HEK293 (cell line): ENCODE measurements around the gene NOX4.

Source experiments
- CTCF ChIA-PET: fragments of 350-600 bp; formaldehyde crosslinking; extraction: SDS; loops from one replicate; lab custom pipeline; 2021; ENCODE audit warnings: antibody characterized with exemption; lab: Yijun Ruan, JAX
- POLR2A ChIA-PET: fragments of 300-600 bp; formaldehyde crosslinking; extraction: SDS; loops from one replicate; lab custom pipeline; 2020; ENCODE audit warnings: antibody characterized with exemption, inconsistent platforms; lab: Yijun Ruan, JAX
- H3K27ac ChIP-seq: fragments of 200-500 bp; sonication (Bioruptor generic); 2 replicates; pipeline ENCODE4 v1.5.1; 2014; ENCODE audit warnings: low read depth, low read length, control low read depth, inconsistent platforms; ENCODE audit errors: extremely low read depth
- H3K36me3 ChIP-seq, 2 experiments: fragments of 200-500 bp in 1 of 2; sonication (Bioruptor generic) in 1 of 2; 1 replicate in 1 of 2; 2 replicates in 1 of 2; pipeline ENCODE4 v1.5.1; 2014 to 2017; ENCODE audit warnings: inconsistent platforms in 2 of 2, low read length in 2 of 2; ENCODE audit not compliant: control insufficient read depth in 2 of 2, insufficient read depth in 1 of 2
- H3K4me1 ChIP-seq: fragments of 200-500 bp; sonication (Bioruptor generic); 2 replicates; pipeline ENCODE4 v1.5.1; 2014; ENCODE audit warnings: mild to moderate bottlenecking, low read length, inconsistent platforms; ENCODE audit not compliant: control insufficient read depth, insufficient read depth
- H3K4me3 ChIP-seq: 2 replicates; pipeline ENCODE4 v1.5.1; 2011; ENCODE audit warnings: low read depth, mild to moderate bottlenecking, control low read depth, low read length, moderate library complexity
- H3K9me3 ChIP-seq: fragments of 200-500 bp; sonication (Bioruptor generic); 2 replicates; pipeline ENCODE4 v1.5.1; 2014; ENCODE audit warnings: low read depth, low read length, inconsistent platforms; ENCODE audit not compliant: control insufficient read depth, insufficient read depth
- IKZF3 ChIP-seq: fragments of 450-650 bp; IDR thresholded peaks from 2 replicates; pipeline ENCODE4 v1.5.0; 2018; ENCODE audit warnings: missing biosample characterization, mild to moderate bottlenecking, missing genetic modification characterization, moderate library complexity
- OSR2 ChIP-seq: fragments of 450-650 bp; formaldehyde crosslinking; IDR thresholded peaks from 2 replicates; pipeline ENCODE4 v1.5.1; 2016; ENCODE audit warnings: missing biosample characterization, missing genetic modification characterization
- PRDM1 ChIP-seq: fragments of 450-650 bp; formaldehyde crosslinking; IDR thresholded peaks from 2 replicates; pipeline ENCODE4; 2016; ENCODE audit warnings: missing biosample characterization, missing genetic modification characterization
- PRDM10 ChIP-seq: fragments of 450-650 bp; formaldehyde crosslinking; IDR thresholded peaks from 2 replicates; pipeline ENCODE4 v1.5.1; 2016; ENCODE audit warnings: missing biosample characterization, missing genetic modification characterization
- ZBTB11 ChIP-seq: fragments of 450-650 bp; formaldehyde crosslinking; conservative IDR thresholded peaks from 2 replicates; pipeline ENCODE4 v1.5.1; 2016; ENCODE audit warnings: low read depth, missing biosample characterization, missing genetic modification characterization
- ZNF146 ChIP-seq: fragments of 450-650 bp; formaldehyde crosslinking; IDR thresholded peaks from 2 replicates; pipeline ENCODE4 v1.5.1; 2016; ENCODE audit warnings: missing biosample characterization, missing genetic modification characterization
- ZNF155 ChIP-seq: fragments of 450-650 bp; formaldehyde crosslinking; IDR thresholded peaks from 2 replicates; pipeline ENCODE4 v1.5.1; 2016; ENCODE audit warnings: missing biosample characterization, missing genetic modification characterization
- ZNF19 ChIP-seq: fragments of 450-650 bp; formaldehyde crosslinking; IDR thresholded peaks from 2 replicates; pipeline ENCODE4; 2016; ENCODE audit warnings: missing biosample characterization, missing genetic modification characterization, low read depth
- ZNF324 ChIP-seq: fragments of 450-650 bp; formaldehyde crosslinking; IDR thresholded peaks from 2 replicates; pipeline ENCODE4 v1.5.1; 2016; ENCODE audit warnings: missing biosample characterization, missing genetic modification characterization
- ZNF585B ChIP-seq: fragments of 450-650 bp; formaldehyde crosslinking; IDR thresholded peaks from 2 replicates; pipeline ENCODE4 v1.5.1; 2016; ENCODE audit warnings: missing biosample characterization, missing genetic modification characterization
- ZNF639 ChIP-seq: fragments of 450-650 bp; formaldehyde crosslinking; IDR thresholded peaks from 2 replicates; pipeline ENCODE4 v1.5.1; 2016; ENCODE audit warnings: missing biosample characterization, missing genetic modification characterization
- ZNF645 ChIP-seq: fragments of 450-650 bp; formaldehyde crosslinking; IDR thresholded peaks from 2 replicates; pipeline ENCODE4; 2016; ENCODE audit warnings: missing biosample characterization, missing genetic modification characterization
- ZNF677 ChIP-seq: fragments of 450-650 bp; IDR thresholded peaks from 2 replicates; pipeline ENCODE4 v1.5.0; 2018; ENCODE audit warnings: missing biosample characterization, mild to moderate bottlenecking, missing genetic modification characterization, moderate library complexity
- ZNF704 ChIP-seq: fragments of 450-650 bp; formaldehyde crosslinking; IDR thresholded peaks from 2 replicates; pipeline ENCODE4 v1.5.1; 2016; ENCODE audit warnings: missing biosample characterization, missing genetic modification characterization
- ZNF791 ChIP-seq: fragments of 450-650 bp; formaldehyde crosslinking; IDR thresholded peaks from 2 replicates; pipeline ENCODE4 v1.5.1; 2016; ENCODE audit warnings: missing biosample characterization, missing genetic modification characterization
- TF ChIP-seq, protein P1 (sequence below): IDR thresholded peaks from 2 replicates; pipeline ENCODE4 v1.6.1; 2011; ENCODE audit warnings: mild to moderate bottlenecking, low read depth, low read length, borderline replicate concordance
- TF ChIP-seq, protein P2 (sequence below): fragments of 450-650 bp; formaldehyde crosslinking; IDR thresholded peaks from 2 replicates; pipeline ENCODE4 v1.5.0; 2017; ENCODE audit warnings: missing biosample characterization, missing genetic modification characterization, borderline replicate concordance

Gene NOX4

DNA sequence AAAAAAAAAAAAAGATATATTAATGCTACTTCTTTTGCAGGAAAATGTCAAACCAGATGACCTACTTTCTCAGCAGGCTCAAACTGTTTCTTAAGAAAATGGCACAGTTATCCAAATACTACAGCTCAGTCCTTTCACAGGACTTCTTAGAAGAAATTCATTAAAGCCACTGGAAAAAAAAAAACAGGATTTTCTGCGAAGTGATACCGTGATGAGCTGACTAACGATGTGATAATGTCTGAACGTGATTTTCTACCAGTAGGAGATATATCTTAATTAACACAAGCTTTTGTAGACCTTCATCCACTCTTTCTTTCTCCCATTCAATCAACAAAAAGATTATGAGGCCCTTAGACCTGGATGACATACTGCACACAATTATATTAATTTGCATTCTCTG lies 132.4 kb downstream of the NOX4 start:
- Histone ChIP-seq H3K9me3 (no peaks in the 10 kb centered on the region), H3K36me3 (no peaks in the 10 kb centered on the region)
- TF ChIP-seq PRDM1 (tag by site-specific recombination) = no peak
- no peak for TF ChIP-seq ZBTB11 (tag by site-specific recombination)
- TF ChIP-seq ZNF639 (tag by site-specific recombination) = no peak
- no peak for TF ChIP-seq ZNF324
- TF ChIP-seq ZNF146 (tag by site-specific recombination) = no peak
- TF ChIP-seq ZNF677 = no peak
- TF ChIP-seq ZNF585B (tag by site-specific recombination) = no peak
- no peak for TF ChIP-seq IKZF3 (tag by site-specific recombination)
- no peak for TF ChIP-seq PRDM10 (tag by site-specific recombination)
- TF ChIP-seq ZNF791 (tag by site-specific recombination) = no peak
- TF ChIP-seq OSR2 = no peak
- no peak for TF ChIP-seq ZNF704 (tag by site-specific recombination)
- TF ChIP-seq, protein P1, sequence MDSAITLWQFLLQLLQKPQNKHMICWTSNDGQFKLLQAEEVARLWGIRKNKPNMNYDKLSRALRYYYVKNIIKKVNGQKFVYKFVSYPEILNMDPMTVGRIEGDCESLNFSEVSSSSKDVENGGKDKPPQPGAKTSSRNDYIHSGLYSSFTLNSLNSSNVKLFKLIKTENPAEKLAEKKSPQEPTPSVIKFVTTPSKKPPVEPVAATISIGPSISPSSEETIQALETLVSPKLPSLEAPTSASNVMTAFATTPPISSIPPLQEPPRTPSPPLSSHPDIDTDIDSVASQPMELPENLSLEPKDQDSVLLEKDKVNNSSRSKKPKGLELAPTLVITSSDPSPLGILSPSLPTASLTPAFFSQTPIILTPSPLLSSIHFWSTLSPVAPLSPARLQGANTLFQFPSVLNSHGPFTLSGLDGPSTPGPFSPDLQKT = no peak
- TF ChIP-seq ZNF19 (tag by site-specific recombination) = no peak
- no peak for TF ChIP-seq ZNF155 (tag by site-specific recombination)
- TF ChIP-seq ZNF645 (tag by site-specific recombination) = no peak
- TF ChIP-seq, protein P2, sequence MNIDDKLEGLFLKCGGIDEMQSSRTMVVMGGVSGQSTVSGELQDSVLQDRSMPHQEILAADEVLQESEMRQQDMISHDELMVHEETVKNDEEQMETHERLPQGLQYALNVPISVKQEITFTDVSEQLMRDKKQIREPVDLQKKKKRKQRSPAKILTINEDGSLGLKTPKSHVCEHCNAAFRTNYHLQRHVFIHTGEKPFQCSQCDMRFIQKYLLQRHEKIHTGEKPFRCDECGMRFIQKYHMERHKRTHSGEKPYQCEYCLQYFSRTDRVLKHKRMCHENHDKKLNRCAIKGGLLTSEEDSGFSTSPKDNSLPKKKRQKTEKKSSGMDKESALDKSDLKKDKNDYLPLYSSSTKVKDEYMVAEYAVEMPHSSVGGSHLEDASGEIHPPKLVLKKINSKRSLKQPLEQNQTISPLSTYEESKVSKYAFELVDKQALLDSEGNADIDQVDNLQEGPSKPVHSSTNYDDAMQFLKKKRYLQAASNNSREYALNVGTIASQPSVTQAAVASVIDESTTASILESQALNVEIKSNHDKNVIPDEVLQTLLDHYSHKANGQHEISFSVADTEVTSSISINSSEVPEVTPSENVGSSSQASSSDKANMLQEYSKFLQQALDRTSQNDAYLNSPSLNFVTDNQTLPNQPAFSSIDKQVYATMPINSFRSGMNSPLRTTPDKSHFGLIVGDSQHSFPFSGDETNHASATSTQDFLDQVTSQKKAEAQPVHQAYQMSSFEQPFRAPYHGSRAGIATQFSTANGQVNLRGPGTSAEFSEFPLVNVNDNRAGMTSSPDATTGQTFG (tag by site-specific recombination) = no peak
- TF ChIP-seq, all 188 proteins: peak for 0
- no peaks in the 10 kb centered on the region for H3K4me1 ChIP-seq
- H3K4me3 ChIP-seq = no peak overlapping the region
- ChIA-PET CTCF (no interaction called here), POLR2A (no interaction called here)
- H3K27ac ChIP-seq = no peak overlapping the region
